Activated naive CD8-positive, alpha-beta T cell treated with anti-CD3 and anti-CD28 coated beads, Interleukin-2, amount 50 U/mL, for 16 hours (primary cell): ENCODE measurements around the gene WRAP73.
A peak's percentile ranks its signal among the peaks of the same experiment; 100 is the strongest.
"Not testable (repeated sequence)": the region's sequence is repeated elsewhere in the genome, so short reads cannot be mapped to it uniquely, and the experiment has no call there.

Source experiments
- DNase-seq: peaks from one replicate; pipeline ENCODE4 v3.0.0-alpha.2; 2020; ENCODE audit warnings: low read depth, low spot score

The WRAP73 gene

GRCh38 chr1:3631320-3632260, 18.3 kb downstream of the WRAP73 start:
- DNase-seq: no peak

GRCh38 chr1:3630914-3631313, 19.0 kb downstream of the WRAP73 start:
- DNase-seq: no peak

- no peak for DNase-seq
These were observed 19.7 kb downstream of the WRAP73 start for GRCh38 chr1:3630161-3630611.

- DNase-seq: no peak
These were observed 20.2 kb downstream of the WRAP73 start for GRCh38 chr1:3629561-3630160.

GRCh38 chr1:3628445-3628844, 21.5 kb downstream of the WRAP73 start:
- DNase-seq: no peak

GRCh38 chr1:3627515-3628253, 22.2 kb downstream of the WRAP73 start:
- DNase-seq: no peak

GRCh38 chr1:3626025-3626424, 23.9 kb downstream of the WRAP73 start:
- no peak for DNase-seq

GRCh38 chr1:3625151-3625907, 24.6 kb downstream of the WRAP73 start:
- no peak for DNase-seq

GRCh38 chr1:3624200-3625136, 25.4 kb downstream of the WRAP73 start, which contains the start of gene TPRG1L:
Gene TPRG1L (plus strand): TSS chr1:3625015. CDS start chr1:3625073, 58 bp downstream.
- DNase-seq: peak; percentile 96

GRCh38 chr1:3623441-3624199, 26.3 kb downstream of the WRAP73 start:
- DNase-seq: no peak

GRCh38 chr1:3622102-3622501, 27.8 kb downstream of the WRAP73 start:
- not testable (repeated sequence) for DNase-seq

- not testable (repeated sequence) for DNase-seq
These were observed 28.7 kb downstream of the WRAP73 start for GRCh38 chr1:3621151-3621671.

- no peak for DNase-seq
These were observed 29.2 kb downstream of the WRAP73 start for GRCh38 chr1:3620708-3621107.

GRCh38 chr1:3618881-3619671, 30.8 kb downstream of the WRAP73 start:
- DNase-seq: peak; percentile 52

GRCh38 chr1:3618531-3618880, 31.4 kb downstream of the WRAP73 start:
- no peak for DNase-seq

- DNase-seq: no peak
These were observed 32.0 kb downstream of the WRAP73 start for GRCh38 chr1:3617806-3618345.

- DNase-seq: no peak
These were observed 33.0 kb downstream of the WRAP73 start for GRCh38 chr1:3616861-3617260.
